Testis (tissue), 3 donors: ENCODE measurements around the gene CCDC60. TPM values are rescaled to one million over a fixed set of nuclear protein-coding genes. Genes with fewer than 3 reads are reported as not detected.

Experiments used
- DNase-seq: peaks from one replicate; pipeline ENCODE4 v3.0.0-alpha.2; 2019
- H3K27ac ChIP-seq, 2 donors: fragments of 200-600 bp; sonication (generic); one replicate each; pipeline ENCODE4 v1.5.1; 2019
- H3K27me3 ChIP-seq: fragments of 200-600 bp; sonication (generic); one replicate; pipeline ENCODE4 v1.5.1; 2019
- H3K36me3 ChIP-seq: fragments of 200-600 bp; sonication (generic); one replicate; pipeline ENCODE4 v1.5.1; 2017; ENCODE audit warnings: low read depth; ENCODE audit errors: missing control alignments
- H3K4me1 ChIP-seq: fragments of 200-600 bp; sonication (generic); one replicate; pipeline ENCODE4 v1.5.1; 2019
- H3K4me3 ChIP-seq, 2 donors: fragments of 200-600 bp; sonication (generic); one replicate each; pipeline ENCODE4 v1.5.1; 2017 to 2019
- H3K9me3 ChIP-seq: fragments of 200-600 bp; sonication (generic); one replicate; pipeline ENCODE4 v1.5.1; 2017
- POLR2A ChIP-seq: fragments of 450-650 bp; IDR thresholded peaks from one replicate; pipeline ENCODE4 v1.6.1; 2017; ENCODE audit warnings: antibody characterized with exemption, mild to moderate bottlenecking, moderate library complexity
- WGBS, 2 donors: methylation state at CpG; one replicate each; pipeline ENCODE4 v1.1.5; 2018; 5-methylcytosine and 5-hydroxymethylcytosine counted together
- intact Hi-C: fragments of 100-400 bp; cut with DNase I; formaldehyde crosslinking; loops from one replicate; pipeline ENCODE4 v1.15.1; 2023; ENCODE audit warnings: low total_unique reads
- polyA plus RNA-seq: library from polyadenylated mRNA; stranded (reverse); fragments of 350-450 nt; fragmentation: Illumina TruSeq; extraction: RNeasy Lipid Tissue Mini Kit (QIAGEN cat#74804); gene quantifications from one replicate; pipeline ENCODE4 v1.2.3, GENCODE V29; 2014; ENCODE audit warnings: low read depth, low replicate concordance; ENCODE audit not compliant: insufficient read depth
- total RNA-seq, 2 donors: library from RNA; depleted of rRNA; stranded (reverse); fragments of >200 nt; gene quantifications; one replicate each; pipeline ENCODE4 v1.2.3, GENCODE V29; 2016
- TF ChIP-seq, protein P1 (sequence below), 3 experiments: fragments of 450-650 bp in 2 of 3; fragments of 200-600 bp in 1 of 3; sonication (generic) in 1 of 3; IDR thresholded peaks; one replicate each; pipeline ENCODE4 v1.5.1; 2016 to 2019; ENCODE audit warnings: antibody characterized with exemption in 3 of 3, mild to moderate bottlenecking in 2 of 3, moderate library complexity in 1 of 3

CCDC60 gene
- total and polyA plus RNA-seq, 3 donors from 2014 or later = 5.7 to 35.6 (median 11.4) TPM

DNA sequence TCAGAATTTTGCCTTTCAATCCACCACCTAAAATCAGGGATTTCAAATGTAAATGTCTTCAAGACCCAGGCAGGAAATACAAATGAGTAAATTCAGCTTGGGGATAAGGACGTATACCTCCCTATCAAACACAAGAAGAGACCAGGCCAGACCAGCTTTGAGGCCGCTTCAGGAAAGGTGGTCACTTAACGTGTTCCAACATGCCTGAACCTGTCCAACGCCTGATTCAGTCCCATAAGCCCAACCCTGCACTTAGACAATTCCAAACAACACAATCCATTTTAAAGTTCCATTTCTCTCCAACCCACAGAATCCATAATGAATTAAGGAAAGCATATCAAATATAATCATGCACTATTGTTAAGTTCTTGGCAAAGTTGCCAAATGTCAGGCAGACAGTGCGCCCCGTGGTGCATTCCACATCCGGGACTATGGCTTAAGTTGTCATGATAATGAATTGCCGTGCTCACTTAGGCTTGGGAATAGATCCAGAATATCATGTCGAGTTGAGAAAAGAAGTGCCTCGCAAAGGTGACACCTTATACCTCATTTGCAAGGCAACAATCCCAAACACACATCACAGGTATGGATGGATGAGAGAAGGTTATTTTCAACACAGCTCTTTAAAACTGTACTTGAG is 35.5 kb downstream of the CCDC60 start:
- intact Hi-C loops = no loop called here
- no peaks in the 10 kb centered on the region for H3K4me1 ChIP-seq
- 72 to 79% methylated on average over 10 of the region's 10 CpGs for WGBS, 2 donors

DNA sequence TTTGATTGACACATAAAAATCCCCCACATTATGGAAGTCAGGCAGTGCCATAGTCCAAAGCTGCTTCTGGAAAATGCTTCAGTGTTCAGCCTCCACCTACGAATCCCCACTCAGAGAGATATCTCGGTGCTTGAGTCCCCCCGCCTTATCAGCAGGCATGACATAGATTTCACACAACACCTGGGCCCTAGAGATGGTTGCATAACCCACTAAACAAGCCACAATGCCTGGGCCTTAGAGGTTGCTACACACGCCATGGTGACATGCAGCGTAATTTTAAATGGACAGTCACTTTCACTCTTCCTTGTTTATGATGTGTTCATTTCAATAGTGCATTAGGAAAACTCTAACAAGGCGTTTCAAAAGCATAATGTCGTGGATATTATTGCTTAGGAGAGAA is 38.0 kb downstream of the CCDC60 start:
- Histone ChIP-seq H3K36me3 (no peaks in the 10 kb centered on the region), H3K4me3 (no peak overlapping the region), H3K27ac (no peak overlapping the region), H3K4me1 (no peaks in the 10 kb centered on the region), H3K9me3 (no peaks in the 10 kb centered on the region), H3K27me3 (no peaks in the 10 kb centered on the region)
- no peak for DNase-seq
- intact Hi-C loops = no loop called here
- TF ChIP-seq, protein P1, sequence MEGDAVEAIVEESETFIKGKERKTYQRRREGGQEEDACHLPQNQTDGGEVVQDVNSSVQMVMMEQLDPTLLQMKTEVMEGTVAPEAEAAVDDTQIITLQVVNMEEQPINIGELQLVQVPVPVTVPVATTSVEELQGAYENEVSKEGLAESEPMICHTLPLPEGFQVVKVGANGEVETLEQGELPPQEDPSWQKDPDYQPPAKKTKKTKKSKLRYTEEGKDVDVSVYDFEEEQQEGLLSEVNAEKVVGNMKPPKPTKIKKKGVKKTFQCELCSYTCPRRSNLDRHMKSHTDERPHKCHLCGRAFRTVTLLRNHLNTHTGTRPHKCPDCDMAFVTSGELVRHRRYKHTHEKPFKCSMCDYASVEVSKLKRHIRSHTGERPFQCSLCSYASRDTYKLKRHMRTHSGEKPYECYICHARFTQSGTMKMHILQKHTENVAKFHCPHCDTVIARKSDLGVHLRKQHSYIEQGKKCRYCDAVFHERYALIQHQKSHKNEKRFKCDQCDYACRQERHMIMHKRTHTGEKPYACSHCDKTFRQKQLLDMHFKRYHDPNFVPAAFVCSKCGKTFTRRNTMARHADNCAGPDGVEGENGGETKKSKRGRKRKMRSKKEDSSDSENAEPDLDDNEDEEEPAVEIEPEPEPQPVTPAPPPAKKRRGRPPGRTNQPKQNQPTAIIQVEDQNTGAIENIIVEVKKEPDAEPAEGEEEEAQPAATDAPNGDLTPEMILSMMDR (IDR thresholded peaks at IDR 0.05) = no peak
- TF ChIP-seq POLR2A = no peak
- WGBS, 2 donors = 74 to 77% methylated on average over 5 to 7 of the region's 7 CpGs

More for the DNA sequence above, 35.5 kb downstream of the CCDC60 start:
- Histone ChIP-seq H3K9me3 (no peaks in the 10 kb centered on the region), H3K27me3 (no peaks in the 10 kb centered on the region), H3K36me3 (no peaks in the 10 kb centered on the region), H3K4me3 (no peak overlapping the region), H3K27ac (no peak overlapping the region)
- no peak for DNase-seq
- no peak for TF ChIP-seq POLR2A
- TF ChIP-seq, protein P1 (IDR thresholded peaks at IDR 0.05) = no peak

DNA sequence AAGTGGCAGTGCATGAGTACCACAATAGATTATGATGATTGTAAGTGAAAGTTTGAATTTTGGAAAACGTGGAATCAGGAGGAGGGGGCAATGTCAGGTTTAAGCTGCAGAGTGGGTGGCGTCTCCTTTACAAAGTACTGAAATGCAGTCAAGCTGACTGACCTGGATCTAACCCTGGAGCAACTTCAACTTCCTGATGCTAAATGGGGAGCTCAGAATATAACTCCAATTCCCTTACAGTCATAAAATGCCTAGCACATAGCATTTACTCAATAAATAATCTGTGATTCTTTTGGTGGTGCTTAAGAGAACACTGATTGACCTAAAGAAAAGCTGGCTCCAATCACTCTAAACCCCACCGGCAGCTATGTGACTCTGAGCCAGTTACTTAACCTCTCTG is 38.5 kb downstream of the CCDC60 start:
- no peak for DNase-seq
- Histone ChIP-seq H3K9me3 (no peaks in the 10 kb centered on the region), H3K4me1 (no peaks in the 10 kb centered on the region), H3K36me3 (no peaks in the 10 kb centered on the region), H3K4me3 (no peak overlapping the region), H3K27ac (no peak overlapping the region), H3K27me3 (no peaks in the 10 kb centered on the region)
- 73 to 79% methylated on average over 3 of the region's 3 CpGs for WGBS, 2 donors
- TF ChIP-seq POLR2A = no peak
- TF ChIP-seq, protein P1 (IDR thresholded peaks at IDR 0.05) = no peak
- intact Hi-C loops = no loop called here

DNA sequence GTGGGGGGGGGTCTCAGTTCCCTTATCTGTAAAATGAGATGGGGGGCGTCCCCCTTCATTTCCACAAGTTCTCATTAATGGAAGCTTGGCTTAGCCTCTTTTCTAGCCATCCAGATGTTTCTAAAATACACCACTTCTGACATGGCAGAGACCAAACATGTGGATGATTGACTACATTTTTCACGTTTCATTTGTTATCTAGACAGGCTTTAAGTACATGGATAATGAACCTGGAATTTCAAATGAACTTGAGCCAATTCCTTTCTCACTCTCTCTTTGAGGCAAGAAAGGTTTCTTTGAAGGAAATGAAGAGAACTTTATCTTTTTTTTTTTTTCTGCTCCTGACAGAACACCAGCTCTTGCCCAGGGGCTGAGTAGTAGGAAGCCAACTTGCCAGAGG is 39.1 kb downstream of the CCDC60 start:
- no peak for TF ChIP-seq POLR2A
- TF ChIP-seq, protein P1 (IDR thresholded peaks at IDR 0.05) = no peak
- no peaks in the 10 kb centered on the region for H3K36me3 ChIP-seq
- intact Hi-C loops = no loop called here
- H3K4me1 ChIP-seq = no peaks in the 10 kb centered on the region
- H3K27ac ChIP-seq = no peak overlapping the region
- no peak for DNase-seq
- H3K9me3 ChIP-seq = no peaks in the 10 kb centered on the region
- no peaks in the 10 kb centered on the region for H3K27me3 ChIP-seq
- no peak overlapping the region for H3K4me3 ChIP-seq
- WGBS, 2 donors = 42 to 51% methylated on average over 2 of the region's 2 CpGs

DNA sequence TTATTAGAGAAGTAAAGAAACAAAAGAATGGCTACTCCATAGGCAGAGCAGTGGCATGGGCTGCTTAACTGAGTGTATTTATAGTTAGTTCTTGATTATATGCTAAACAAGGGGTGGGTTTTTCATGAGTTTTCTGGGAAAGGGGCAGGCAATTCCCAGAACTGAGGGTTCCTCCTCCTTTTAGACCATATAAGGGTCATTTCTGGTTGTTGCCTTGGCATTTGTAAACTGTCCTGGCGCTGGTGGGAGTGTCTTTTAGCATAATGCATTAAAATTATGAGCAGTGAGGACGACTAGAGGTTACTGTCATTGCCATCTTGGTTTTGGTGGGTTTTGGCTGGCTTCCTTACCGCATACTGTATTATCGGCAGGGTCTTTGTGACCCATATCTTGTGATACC is 40.1 kb downstream of the CCDC60 start:
- no peaks in the 10 kb centered on the region for H3K4me1 ChIP-seq
- H3K9me3 ChIP-seq = no peaks in the 10 kb centered on the region
- no peak overlapping the region for H3K4me3 ChIP-seq
- H3K27ac ChIP-seq = no peak overlapping the region
- no peak for TF ChIP-seq POLR2A
- TF ChIP-seq, protein P1 (IDR thresholded peaks at IDR 0.05) = no peak
- H3K36me3 ChIP-seq = no peaks in the 10 kb centered on the region
- 84 to 93% methylated on average over 4 of the region's 4 CpGs for WGBS, 2 donors
- no peak for DNase-seq
- intact Hi-C loops = no loop called here
- H3K27me3 ChIP-seq = no peaks in the 10 kb centered on the region
